GM19025 (cell line): Measurements from ENCODE around the gene CENPM.

Experiments
- ATAC-seq: cut with Tn5 transposase; IDR thresholded peaks from one replicate; pipeline ENCODE4 v1.9.1; 2021; ENCODE audit warnings: mild to moderate bottlenecking, low read depth, moderate library complexity; ENCODE audit not compliant: unreplicated experiment

CENPM gene

GRCh38 chr22:41902016-41902415 is 44.9 kb downstream of the CENPM start:
- ATAC-seq = no peak

GRCh38 chr22:41900652-41901312 is 46.2 kb downstream of the CENPM start:
- ATAC-seq = no peak

GRCh38 chr22:41899992-41900651 is 46.8 kb downstream of the CENPM start:
- no peak for ATAC-seq

DNA sequence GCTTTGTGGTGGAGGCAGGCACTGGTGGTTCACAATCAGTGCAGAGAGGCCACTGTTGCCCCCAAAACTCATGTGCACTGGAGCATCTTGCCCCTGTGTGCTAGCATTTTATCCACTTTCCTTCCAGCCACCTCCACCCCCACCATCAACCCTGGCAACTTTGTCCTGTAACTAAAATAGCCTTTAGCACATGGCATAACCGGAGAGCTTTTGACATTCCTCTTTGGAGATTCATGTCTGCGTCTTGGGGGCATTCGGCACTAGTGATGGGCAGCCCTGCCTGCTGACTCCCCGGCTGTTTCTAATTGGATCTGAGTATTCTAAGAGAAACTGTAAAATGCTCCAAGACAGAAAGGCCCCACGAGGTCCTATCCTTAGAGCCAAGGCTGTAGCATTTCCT is 47.8 kb downstream of the CENPM start:
- no peak for ATAC-seq

GRCh38 chr22:41898645-41899044 is 48.3 kb downstream of the CENPM start:
- no peak for ATAC-seq

DNA sequence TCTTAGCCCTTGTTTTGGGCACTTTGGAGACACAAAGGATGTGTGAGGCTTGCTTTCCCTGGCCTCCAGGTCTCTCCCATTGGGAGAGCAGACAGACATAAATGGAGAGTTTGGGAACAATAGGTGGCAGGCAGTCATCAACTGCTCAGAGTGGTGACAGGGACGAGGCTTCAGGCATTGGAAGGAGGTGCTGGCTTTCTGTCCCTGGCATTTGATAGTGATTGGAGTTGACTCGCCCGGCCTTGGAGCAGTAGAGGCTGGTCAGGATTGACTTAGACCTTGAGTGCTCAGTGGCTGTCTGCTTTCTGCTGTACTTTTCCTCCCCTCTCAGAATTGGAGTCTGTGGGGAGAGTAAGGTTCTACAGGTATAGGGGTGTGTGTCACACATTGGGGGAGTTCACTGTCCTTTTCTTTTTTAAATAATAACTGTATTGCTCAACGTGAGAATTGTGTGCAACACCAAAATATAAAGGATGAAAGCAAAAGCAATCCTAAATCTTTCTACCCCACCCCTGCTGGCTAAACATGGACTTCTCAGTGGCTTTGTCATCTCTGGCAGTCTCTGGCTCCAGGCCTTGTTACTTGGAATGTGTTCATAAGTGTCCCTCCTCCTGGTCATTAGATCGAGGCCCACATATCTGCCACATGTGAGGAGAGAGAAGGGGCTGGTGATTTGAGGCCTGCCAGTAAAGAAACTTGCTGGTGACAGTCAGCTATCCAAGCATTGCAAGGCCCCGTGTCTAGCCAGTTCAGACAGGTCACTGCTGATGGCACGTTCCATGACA is 53.2 kb downstream of the CENPM start:
- no peak for ATAC-seq

GRCh38 chr22:41892721-41893120 is 54.2 kb downstream of the CENPM start:
- ATAC-seq = no peak

- ATAC-seq = no peak
These were observed 55.5 kb downstream of the CENPM start for GRCh38 chr22:41891407-41891806.
